Skin epidermis (tissue), 12 donors: Measurements from ENCODE around the gene FAM227A.
"Not testable (repeated sequence)": the region's sequence is repeated elsewhere in the genome, so short reads cannot be mapped to it uniquely, and the experiment has no call there.

Experiments
- H3K27ac ChIP-seq, 21 experiments: fragments of 200-600 bp; sonication (generic) in 11 of 21; one replicate each; pipeline ENCODE4 v1.5.0; 2020; ENCODE audit warnings: mild to moderate bottlenecking in 3 of 21, inconsistent platforms in 2 of 21, moderate library complexity in 2 of 21
- H3K4me3 ChIP-seq, 7 experiments: fragments of 200-600 bp; sonication (generic) in 2 of 7; one replicate each; pipeline ENCODE4 v1.5.0; 2020; ENCODE audit warnings: inconsistent platforms in 2 of 7, mild to moderate bottlenecking in 2 of 7, moderate library complexity in 1 of 7

Gene FAM227A

GRCh38 chr22:38618258-38618657 is 37.9 kb downstream of the FAM227A start:
- no peak overlapping the region for H3K27ac ChIP-seq
- H3K4me3 ChIP-seq, result no peak overlapping the region

GRCh38 chr22:38615064-38615405 is 41.2 kb downstream of the FAM227A start:
- not testable (repeated sequence) for H3K27ac ChIP-seq, H3K4me3 ChIP-seq

DNA sequence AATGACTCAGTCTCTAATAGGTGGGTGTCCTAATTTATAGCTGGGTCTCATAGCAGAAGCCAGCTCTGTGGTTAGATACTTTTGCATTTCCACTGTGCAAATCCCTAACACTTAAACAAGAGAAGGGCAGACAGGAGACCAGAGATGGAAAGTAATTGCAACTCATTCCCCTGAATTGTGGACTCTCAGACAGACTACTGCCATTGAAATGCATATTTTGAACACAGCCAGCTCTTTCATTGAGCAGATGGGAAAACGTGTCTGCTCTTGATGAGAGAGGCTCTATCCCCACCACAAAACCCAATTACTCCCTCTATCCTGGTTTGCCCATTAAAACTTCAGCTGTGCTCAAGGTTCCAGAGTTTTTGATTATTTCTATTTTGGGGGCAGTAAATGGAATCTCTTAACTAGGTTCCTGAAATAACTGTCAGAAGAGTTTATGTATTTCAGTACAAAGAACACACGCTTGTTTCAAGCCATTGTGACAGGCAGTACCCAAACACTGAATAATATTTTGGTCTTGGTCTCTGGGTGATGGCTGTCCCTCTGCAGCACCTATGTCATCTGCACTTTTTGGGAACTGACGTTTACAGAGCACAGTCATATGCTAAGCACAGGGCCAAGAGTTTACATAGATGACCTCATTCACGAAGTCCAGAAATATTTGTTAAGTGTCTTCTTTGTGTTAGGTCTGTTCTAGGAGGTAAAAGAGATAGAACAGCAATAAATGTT is 41.7 kb downstream of the FAM227A start:
- H3K4me3 ChIP-seq, result no peak overlapping the region
- no peak overlapping the region for H3K27ac ChIP-seq

DNA sequence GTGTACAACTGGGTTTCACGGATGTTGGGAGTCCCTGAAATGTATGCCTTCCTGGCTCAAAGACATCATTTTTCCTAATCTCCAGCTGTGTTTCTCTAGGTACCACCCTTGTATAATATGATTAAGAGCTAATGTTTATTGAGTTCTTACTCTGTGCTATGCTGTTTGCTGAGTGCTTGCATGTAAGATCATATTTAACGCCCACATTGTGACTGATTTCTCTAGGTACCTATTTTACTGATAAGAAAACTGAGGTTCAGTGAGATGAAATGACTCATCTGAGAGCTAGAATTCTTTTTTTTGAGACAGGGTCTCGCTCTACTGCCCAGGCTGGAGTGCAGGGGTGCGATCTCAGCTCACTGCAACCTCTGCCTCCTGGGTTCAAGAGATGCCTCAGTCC is 42.6 kb downstream of the FAM227A start:
- no peak overlapping the region for H3K27ac ChIP-seq
- no peak overlapping the region for H3K4me3 ChIP-seq

DNA sequence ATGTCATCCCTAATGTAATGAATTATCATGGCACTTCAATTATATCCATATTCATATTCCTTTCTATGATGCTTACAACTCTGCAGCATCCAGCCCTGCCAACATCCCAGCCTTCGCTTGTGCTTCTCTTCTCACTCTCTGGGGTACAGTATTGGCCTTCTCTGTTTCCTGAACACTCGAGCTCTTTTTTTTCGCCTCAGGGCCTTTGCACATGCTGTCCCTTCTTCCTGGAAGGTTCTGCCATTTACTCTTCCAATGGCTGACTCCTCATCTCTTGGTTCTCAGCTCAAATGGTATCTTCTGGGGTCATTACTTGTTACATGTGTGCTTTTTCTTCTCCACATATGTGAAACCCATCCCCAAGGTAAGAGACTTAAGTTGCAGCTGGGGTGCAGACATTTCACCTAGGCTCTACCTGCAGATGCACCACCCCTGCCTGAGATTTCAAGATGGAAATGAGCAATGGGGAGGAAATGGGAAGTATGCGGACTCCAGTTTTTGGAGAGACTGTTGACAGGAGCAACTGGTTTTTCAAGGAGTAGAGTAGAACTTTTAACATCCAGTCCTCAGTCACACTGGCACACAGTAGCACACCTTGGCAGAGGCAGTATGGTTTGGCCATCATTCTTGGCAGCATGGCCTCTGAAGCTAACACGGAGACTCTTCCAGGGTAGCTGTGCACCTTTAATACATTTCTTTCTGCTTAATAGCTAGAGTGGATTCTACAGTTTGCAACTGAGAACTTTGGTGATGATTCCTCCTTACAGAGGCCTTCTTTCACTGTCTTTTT is 43.8 kb downstream of the FAM227A start:
- Histone ChIP-seq H3K27ac (no peak overlapping the region), H3K4me3 (no peak overlapping the region)

- no peak overlapping the region for H3K27ac ChIP-seq
Observed at GRCh38 chr22:38611559-38611958, 44.6 kb downstream of the FAM227A start.

DNA sequence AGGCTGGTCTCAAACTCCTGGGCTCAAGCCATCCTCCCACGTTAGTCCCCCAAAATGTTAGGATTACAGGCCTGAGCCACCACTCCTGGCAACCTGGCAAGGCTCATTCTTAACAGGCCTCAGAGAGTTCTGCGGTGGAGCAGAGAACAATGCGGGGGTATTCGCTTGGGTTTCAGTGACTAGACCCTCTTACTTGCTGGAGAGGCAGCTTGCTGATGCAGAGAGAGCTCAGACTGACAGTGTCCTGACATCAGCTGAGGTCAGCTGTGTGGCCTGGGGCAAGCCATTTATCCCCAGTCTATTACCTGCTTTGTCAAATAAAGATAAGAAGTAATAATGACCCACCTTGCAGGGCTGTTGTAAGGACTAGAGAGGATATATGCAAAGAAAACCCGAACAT is 46.0 kb downstream of the FAM227A start:
- Histone ChIP-seq H3K27ac (no peak overlapping the region), H3K4me3 (no peak overlapping the region)

More at GRCh38 chr22:38611559-38611958, 44.6 kb downstream of the FAM227A start:
- H3K4me3 ChIP-seq, result no peak overlapping the region

DNA sequence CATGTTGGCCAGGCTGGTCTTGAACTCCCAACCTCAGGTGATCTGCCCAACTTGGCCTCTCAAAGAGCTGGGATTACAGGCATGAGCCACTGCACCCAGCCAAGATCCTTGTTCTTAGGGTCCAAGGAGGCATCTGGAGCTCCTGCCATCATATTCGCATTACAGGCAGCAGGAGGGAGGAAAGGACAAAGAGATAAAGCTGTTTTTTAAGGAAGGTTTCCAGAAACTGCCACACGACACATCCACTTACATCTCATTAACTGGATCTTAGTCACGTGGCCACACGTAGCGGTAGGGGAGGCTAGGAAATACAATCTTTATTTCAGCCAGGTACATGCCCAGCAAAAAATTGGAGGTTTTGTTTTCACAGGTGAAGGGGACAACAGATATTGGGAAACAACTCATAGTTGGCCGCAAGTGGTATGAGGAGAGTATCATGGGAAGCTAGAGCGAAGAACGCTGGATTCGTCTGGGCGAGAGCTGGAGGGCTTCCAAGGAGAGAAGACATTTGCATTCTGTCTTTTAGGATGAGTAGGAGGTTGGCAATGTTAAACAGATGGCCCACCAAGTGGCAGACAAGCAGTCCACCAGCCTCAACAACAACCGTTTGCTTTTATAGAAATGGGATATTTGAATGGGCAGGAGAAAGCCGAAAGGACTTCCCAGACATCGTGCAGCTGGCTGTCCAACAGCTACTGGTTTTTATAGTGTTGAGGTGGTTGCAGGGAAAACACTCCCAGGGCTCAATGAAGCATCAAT is 47.0 kb downstream of the FAM227A start:
- H3K4me3 ChIP-seq, result no peak overlapping the region
- no peak overlapping the region for H3K27ac ChIP-seq

- no peak overlapping the region for H3K4me3 ChIP-seq
Observed at GRCh38 chr22:38607680-38608079, 48.5 kb downstream of the FAM227A start.

GRCh38 chr22:38602166-38602565 is 54.0 kb downstream of the FAM227A start:
- Histone ChIP-seq H3K27ac (no peak overlapping the region), H3K4me3 (no peak overlapping the region)

More at GRCh38 chr22:38607680-38608079, 48.5 kb downstream of the FAM227A start:
- H3K27ac ChIP-seq, result no peak overlapping the region

GRCh38 chr22:38601221-38601764 is 54.9 kb downstream of the FAM227A start:
- H3K27ac ChIP-seq, result no peak overlapping the region
- H3K4me3 ChIP-seq, result no peak overlapping the region

GRCh38 chr22:38599466-38599865 is 56.7 kb downstream of the FAM227A start:
- no peak overlapping the region for H3K4me3 ChIP-seq
- H3K27ac ChIP-seq, result no peak overlapping the region

DNA sequence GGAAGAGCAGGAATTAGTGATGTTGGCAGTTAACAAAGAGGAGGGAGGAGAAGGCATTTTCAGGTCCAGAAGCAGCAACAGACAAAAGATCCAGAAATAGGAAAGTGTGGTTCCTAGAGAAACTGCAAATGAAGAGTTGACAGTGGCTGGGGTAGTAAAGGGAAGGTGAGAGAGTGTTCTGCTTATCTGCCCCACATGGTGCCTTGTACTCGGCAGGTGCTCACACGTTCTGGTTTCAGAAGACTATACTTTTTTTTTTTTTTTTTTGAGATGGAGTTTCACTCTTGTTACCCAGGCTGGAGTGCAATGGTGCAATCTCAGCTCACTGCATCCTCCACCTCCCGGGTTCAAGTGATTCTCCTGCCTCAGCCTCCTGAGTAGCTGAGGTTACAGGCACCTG is 73.3 kb downstream of the FAM227A start:
- H3K4me3 ChIP-seq, H3K27ac ChIP-seq: not testable (repeated sequence)

- Histone ChIP-seq H3K27ac (no peak overlapping the region), H3K4me3 (no peak overlapping the region)
Observed at GRCh38 chr22:38578505-38578904, 77.7 kb downstream of the FAM227A start.

- no peak overlapping the region for H3K27ac ChIP-seq
- H3K4me3 ChIP-seq, result no peak overlapping the region
Observed at GRCh38 chr22:38572065-38572464, 84.1 kb downstream of the FAM227A start.

DNA sequence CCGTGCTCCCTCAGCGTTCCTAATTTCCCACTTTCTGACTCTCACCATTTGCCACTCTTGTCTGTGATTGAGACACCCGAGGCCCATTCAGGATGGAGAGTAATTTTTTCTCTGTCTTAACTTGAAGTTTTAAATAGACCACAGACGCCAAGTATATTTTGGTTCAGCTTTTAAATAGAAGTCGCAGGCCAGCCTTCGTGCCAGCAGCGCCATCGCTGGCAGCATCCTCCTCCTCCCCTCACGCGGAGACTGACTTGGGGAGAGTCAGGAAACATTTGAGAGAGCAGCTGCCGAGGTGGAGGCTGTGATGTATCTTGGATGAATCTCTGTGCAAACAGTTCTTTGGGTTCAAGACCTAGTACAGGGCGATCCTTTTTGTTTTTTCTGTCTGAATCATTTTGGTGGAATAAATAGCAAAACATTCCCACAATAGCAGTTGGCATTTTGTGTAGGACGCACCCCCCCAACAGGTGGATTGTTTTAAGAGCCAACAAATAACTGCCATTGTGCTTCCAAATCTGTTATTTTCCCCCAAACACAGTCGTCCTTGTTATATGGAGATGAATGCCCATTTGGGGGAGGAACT is 85.3 kb downstream of the FAM227A start:
- H3K27ac ChIP-seq, result peak overlapping the region in 13 of 21 experiments; percentile 20 to 83 (median 73)
- peak overlapping the region; percentile 44 to 70 (median 45) for H3K4me3 ChIP-seq

- Histone ChIP-seq H3K4me3 (peak within 1 kb of the TSS; percentile 44 to 70 (median 45)), H3K27ac (peak within 1 kb of the TSS in 16 of 21 experiments; percentile 20 to 83 (median 68))
Observed at GRCh38 chr22:38569972-38570778, 86.0 kb downstream of the FAM227A start, which contains the start of gene DMC1. TSS of gene DMC1 (minus strand) at chr22:38570183. CDS start at chr22:38568256, 1,927 bp downstream.

- Histone ChIP-seq H3K4me3 (peak overlapping the region; percentile 44 to 70 (median 45)), H3K27ac (peak overlapping the region in 12 of 21 experiments; percentile 1 to 83 (median 50))
Observed at GRCh38 chr22:38569181-38569971, 86.8 kb downstream of the FAM227A start.
